Measurements from ENCODE around the gene NQO2. TPM values are rescaled to one million over a fixed set of nuclear protein-coding genes. Genes with fewer than 3 reads are reported as not detected.

Gene NQO2
- total and polyA plus RNA-seq, 2 donors from 2014 or later: 37.0 to 291 TPM

DNA sequence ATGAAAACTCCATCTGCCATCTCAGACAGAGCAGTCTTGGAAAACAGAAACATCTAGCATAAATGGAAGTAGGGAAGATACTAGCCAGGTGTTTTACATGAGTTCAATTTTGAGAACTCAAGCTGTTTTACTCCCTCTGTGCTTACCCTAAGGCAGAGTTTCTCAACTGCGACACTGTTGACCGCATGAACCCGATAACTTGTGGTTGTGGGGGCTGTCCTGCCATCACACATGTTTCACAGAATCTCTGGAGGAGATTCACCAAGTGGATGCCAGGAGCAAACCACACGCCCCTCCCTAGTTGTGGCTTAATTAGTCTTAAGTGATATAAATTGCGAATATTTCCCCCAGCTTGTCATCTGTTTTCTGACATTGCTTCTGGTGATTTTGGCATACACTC is 26.0 kb upstream of the NQO2 start:
- DNase-seq (peak in 1 of 5 donors; percentile 16), FAIRE-seq (no peak)
- no peaks in the 10 kb centered on the region for H3K36me3 ChIP-seq (ENCODE audit: control insufficient read depth in 2 of 3, insufficient read depth in 3 of 3, low read length in 3 of 3)
- H3K4me3 ChIP-seq (ENCODE audit: low read length in 3 of 3): no peak overlapping the region
- H3K9me3 ChIP-seq (ENCODE audit: control insufficient read depth in 2 of 3, insufficient read depth in 1 of 3, low read length in 3 of 3): no peaks in the 10 kb centered on the region
- TF ChIP-seq, protein P1, sequence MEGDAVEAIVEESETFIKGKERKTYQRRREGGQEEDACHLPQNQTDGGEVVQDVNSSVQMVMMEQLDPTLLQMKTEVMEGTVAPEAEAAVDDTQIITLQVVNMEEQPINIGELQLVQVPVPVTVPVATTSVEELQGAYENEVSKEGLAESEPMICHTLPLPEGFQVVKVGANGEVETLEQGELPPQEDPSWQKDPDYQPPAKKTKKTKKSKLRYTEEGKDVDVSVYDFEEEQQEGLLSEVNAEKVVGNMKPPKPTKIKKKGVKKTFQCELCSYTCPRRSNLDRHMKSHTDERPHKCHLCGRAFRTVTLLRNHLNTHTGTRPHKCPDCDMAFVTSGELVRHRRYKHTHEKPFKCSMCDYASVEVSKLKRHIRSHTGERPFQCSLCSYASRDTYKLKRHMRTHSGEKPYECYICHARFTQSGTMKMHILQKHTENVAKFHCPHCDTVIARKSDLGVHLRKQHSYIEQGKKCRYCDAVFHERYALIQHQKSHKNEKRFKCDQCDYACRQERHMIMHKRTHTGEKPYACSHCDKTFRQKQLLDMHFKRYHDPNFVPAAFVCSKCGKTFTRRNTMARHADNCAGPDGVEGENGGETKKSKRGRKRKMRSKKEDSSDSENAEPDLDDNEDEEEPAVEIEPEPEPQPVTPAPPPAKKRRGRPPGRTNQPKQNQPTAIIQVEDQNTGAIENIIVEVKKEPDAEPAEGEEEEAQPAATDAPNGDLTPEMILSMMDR (IDR thresholded peaks at IDR 0.05; ENCODE audit: borderline replicate concordance, extremely low read depth, insufficient read depth): no peak
- H3K9ac ChIP-seq (ENCODE audit: low read length in 3 of 3): no peak overlapping the region
- no peaks in the 10 kb centered on the region for H3K27me3 ChIP-seq (ENCODE audit: control insufficient read depth, insufficient read depth, low read length)
- intact Hi-C loops (cut with DNase I): no loop called here
- H3K27ac ChIP-seq (ENCODE audit: low read depth in 2 of 2, low read length in 2 of 2): no peak overlapping the region
- H3K4me1 ChIP-seq (ENCODE audit: control insufficient read depth in 2 of 3, insufficient read depth in 2 of 3, low read depth in 1 of 3, low read length in 3 of 3): peaks cover 3 to 8% (median 6%) of the 10 kb centered on the region in 3 donors

DNA sequence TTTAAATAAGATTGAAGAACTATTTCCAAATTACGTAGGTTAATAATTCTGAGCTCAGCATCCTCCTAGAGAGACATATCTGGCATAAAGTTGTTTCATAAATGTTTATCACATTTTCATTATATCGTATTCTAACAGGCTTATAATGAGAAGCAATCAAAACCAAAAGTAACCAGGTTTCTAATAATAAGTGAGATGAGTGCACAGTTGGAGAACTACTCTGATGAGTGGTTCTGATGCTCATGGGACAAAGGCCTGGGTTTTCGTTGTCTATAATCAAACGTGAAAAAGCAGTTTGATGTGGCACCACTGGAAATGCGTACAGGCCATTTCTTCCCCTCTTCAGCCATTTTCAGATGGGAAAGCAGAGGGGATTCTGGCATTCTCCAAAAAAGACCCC is 23.6 kb upstream of the NQO2 start:
- Histone ChIP-seq H3K27ac (ENCODE audit: low read depth in 2 of 2, low read length in 2 of 2) (no peak overlapping the region), H3K9me3 (ENCODE audit: control insufficient read depth in 2 of 3, insufficient read depth in 1 of 3, low read length in 3 of 3) (no peaks in the 10 kb centered on the region), H3K9ac (ENCODE audit: low read length in 3 of 3) (no peak overlapping the region), H3K4me1 (ENCODE audit: control insufficient read depth in 2 of 3, insufficient read depth in 2 of 3, low read depth in 1 of 3, low read length in 3 of 3) (peaks cover 3 to 8% (median 6%) of the 10 kb centered on the region in 3 donors), H3K27me3 (ENCODE audit: control insufficient read depth, insufficient read depth, low read length) (no peaks in the 10 kb centered on the region), H3K4me3 (ENCODE audit: low read length in 3 of 3) (no peak overlapping the region), H3K36me3 (ENCODE audit: control insufficient read depth in 2 of 3, insufficient read depth in 3 of 3, low read length in 3 of 3) (no peaks in the 10 kb centered on the region)
- DNase-seq (no peak), FAIRE-seq (no peak)
- TF ChIP-seq, protein P1 (IDR thresholded peaks at IDR 0.05; ENCODE audit: borderline replicate concordance, extremely low read depth, insufficient read depth): no peak
- intact Hi-C loops (cut with DNase I): no loop called here

DNA sequence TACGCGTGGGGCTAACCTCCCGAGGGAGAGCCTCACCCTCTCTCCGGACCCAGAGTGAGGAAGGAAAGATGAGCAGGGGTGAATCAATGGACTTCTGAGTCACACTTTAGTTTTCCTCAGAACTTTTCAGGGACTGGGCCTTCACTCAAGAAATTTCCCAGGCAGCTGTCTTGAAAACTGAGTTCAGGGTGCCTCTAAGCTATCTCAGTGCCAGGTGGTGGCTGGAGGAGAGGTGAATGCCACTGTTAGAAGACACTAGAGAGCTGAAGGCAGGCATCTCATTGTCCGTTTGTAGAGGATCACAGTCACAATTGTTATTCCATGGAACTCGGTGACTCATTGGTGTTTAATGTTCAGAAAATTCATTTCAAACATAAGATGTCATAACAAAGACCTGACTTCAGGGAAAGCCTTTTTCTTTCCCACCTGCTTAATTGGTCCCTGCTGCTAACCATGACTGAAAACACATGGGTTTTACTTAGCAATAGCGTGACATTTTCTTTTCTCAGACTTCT is 23.1 kb upstream of the NQO2 start:
- TF ChIP-seq, protein P1 (IDR thresholded peaks at IDR 0.05; ENCODE audit: borderline replicate concordance, extremely low read depth, insufficient read depth): no peak
- H3K9ac ChIP-seq (ENCODE audit: low read length in 3 of 3): no peak overlapping the region
- no peak for FAIRE-seq

DNA sequence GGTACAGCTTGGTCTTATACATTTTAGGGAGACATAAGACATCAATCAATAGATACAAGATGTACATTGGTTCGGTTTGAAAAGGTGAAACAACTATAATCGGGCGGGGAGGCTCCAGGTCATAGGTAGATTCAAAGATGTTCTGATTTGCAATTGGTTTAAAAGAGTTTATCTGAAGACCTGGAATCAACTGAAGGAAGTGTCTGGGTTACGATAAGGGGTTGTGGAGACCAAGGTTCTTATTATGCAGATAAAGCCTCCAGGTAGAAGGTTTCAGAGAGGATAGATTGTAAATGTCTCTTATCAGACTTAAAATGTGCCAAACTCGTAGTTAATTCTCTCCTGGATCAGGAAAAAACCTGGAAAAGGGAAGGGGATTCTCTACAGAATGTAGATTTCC is 22.4 kb upstream of the NQO2 start:
- TF ChIP-seq, protein P1 (IDR thresholded peaks at IDR 0.05; ENCODE audit: borderline replicate concordance, extremely low read depth, insufficient read depth): no peak
- Histone ChIP-seq H3K9ac (ENCODE audit: low read length in 3 of 3) (no peak overlapping the region), H3K27me3 (ENCODE audit: control insufficient read depth, insufficient read depth, low read length) (no peaks in the 10 kb centered on the region), H3K36me3 (ENCODE audit: control insufficient read depth in 2 of 3, insufficient read depth in 3 of 3, low read length in 3 of 3) (no peaks in the 10 kb centered on the region), H3K4me3 (ENCODE audit: low read length in 3 of 3) (no peak overlapping the region), H3K4me1 (ENCODE audit: control insufficient read depth in 2 of 3, insufficient read depth in 2 of 3, low read depth in 1 of 3, low read length in 3 of 3) (peaks cover 3 to 9% (median 9%) of the 10 kb centered on the region in 3 donors), H3K27ac (ENCODE audit: low read depth in 2 of 2, low read length in 2 of 2) (peak overlapping the region; percentile 54 to 79), H3K9me3 (ENCODE audit: control insufficient read depth in 2 of 3, insufficient read depth in 1 of 3, low read length in 3 of 3) (no peaks in the 10 kb centered on the region)
- DNase-seq (peak in 1 of 5 donors; percentile 16), FAIRE-seq (no peak)
- intact Hi-C loops (cut with DNase I): no loop called here

More for the DNA sequence above, 23.1 kb upstream of the NQO2 start:
- intact Hi-C loops (cut with DNase I): no loop called here
- H3K4me3 ChIP-seq (ENCODE audit: low read length in 3 of 3): no peak overlapping the region
- no peaks in the 10 kb centered on the region for H3K27me3 ChIP-seq (ENCODE audit: control insufficient read depth, insufficient read depth, low read length)
- H3K9me3 ChIP-seq (ENCODE audit: control insufficient read depth in 2 of 3, insufficient read depth in 1 of 3, low read length in 3 of 3): no peaks in the 10 kb centered on the region
- no peak overlapping the region for H3K27ac ChIP-seq (ENCODE audit: low read depth in 2 of 2, low read length in 2 of 2)
- DNase-seq: no peak
- no peaks in the 10 kb centered on the region for H3K36me3 ChIP-seq (ENCODE audit: control insufficient read depth in 2 of 3, insufficient read depth in 3 of 3, low read length in 3 of 3)
- peaks cover 3 to 8% (median 6%) of the 10 kb centered on the region in 3 donors for H3K4me1 ChIP-seq (ENCODE audit: control insufficient read depth in 2 of 3, insufficient read depth in 2 of 3, low read depth in 1 of 3, low read length in 3 of 3)
